ENCODE measurements around the gene ZNF699. TPM values are rescaled to one million over a fixed set of nuclear protein-coding genes. Genes with fewer than 3 reads are reported as not detected.

ZNF699 gene
- polyA plus RNA-seq, 1 of the 3 experiments (the other 2 are of a cell fraction) = 0.97 TPM

DNA sequence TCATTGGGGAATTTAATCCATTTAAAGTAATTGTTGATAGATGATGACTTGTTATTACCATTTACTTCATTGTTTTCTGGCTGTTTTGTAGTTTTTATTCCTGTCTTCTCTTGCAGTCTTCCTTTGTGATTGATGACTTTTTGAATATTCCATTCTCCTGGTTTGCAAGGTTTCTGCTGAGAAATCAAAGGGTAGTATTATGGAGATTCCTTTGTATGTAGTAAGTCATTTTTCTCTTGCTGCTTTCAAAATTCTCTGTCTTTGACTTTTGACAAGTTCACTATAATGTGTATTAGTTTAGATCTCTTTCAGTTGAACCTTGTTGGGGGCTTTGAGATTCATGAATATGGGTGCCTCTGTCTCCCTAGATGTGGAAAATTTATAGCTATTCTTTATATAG lies 20.4 kb upstream of the ZNF699 start:
- POLR2A ChIA-PET = no interaction called here
- peaks cover 53% of the 10 kb centered on the region for H3K9me3 ChIP-seq

DNA sequence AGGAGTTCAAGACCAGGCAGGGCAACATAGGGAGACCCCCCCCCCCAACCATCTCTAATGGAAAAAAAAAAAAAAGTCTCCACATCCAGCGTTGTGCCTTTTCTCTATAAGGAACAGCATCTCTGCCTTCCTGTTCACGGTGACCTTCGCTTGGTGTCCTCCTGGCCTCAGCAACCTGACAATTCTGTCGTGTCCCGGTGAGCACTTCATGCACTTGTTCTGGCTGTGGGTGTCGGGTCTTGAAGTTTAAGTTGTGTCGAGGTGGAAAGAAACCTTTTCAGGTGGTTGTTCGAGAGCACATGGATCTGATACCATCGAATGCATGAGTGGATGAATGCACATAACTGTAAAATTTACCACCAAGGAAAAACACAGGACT lies 14.9 kb upstream of the ZNF699 start:
- peak overlapping the region; percentile 71 to 80 for H3K4me3 ChIP-seq (ENCODE audit: low read depth in 2 of 2, low read length in 1 of 2)
- 72% methylated on average over 9 of the region's 9 CpGs for WGBS (ENCODE audit: low lambda C conversion rate)
- H3F3A ChIP-seq (replicated peaks; ENCODE audit: insufficient read depth) = peaks cover 16% of the 10 kb centered on the region
- TF ChIP-seq FOXJ3 (CRISPR knock-in tag; IDR thresholded peaks at IDR 0.05) (no peak), USF1 (IDR thresholded peaks at IDR 0.05; ENCODE audit: borderline replicate concordance, low read depth) (no peak), FOXM1 (IDR thresholded peaks at IDR 0.05; ENCODE audit: low read depth) (no peak), NRF1 (IDR thresholded peaks at IDR 0.05; ENCODE audit: low read depth, low read length) (no peak), GABPA (IDR thresholded peaks at IDR 0.05; ENCODE audit: low read depth) (no peak), CHD2 (IDR thresholded peaks at IDR 0.05; ENCODE audit: low read length, partially characterized antibody) (no peak)
- peak overlapping the region; percentile 76 for H3K9ac ChIP-seq
- ChIA-PET POLR2A (no interaction called here), CTCF (interaction anchor here (1.2 kb wide), 1 partner anchor 15 kb away, joined by 6 read pairs; the partner anchor contains the start of gene ZNF699)
- peaks cover 0 to 4% of the 10 kb centered on the region in 2 experiments; a peak in 1 of 4 replicates for H3K4me1 ChIP-seq (ENCODE audit: control insufficient read depth in 1 of 2, insufficient read depth in 2 of 2, low read depth in 1 of 2, low read length in 1 of 2)
- H2AFZ ChIP-seq (ENCODE audit: low read depth) = peak overlapping the region; percentile 97
- H3K4me2 ChIP-seq = peak overlapping the region; percentile 72
- no peaks in the 10 kb centered on the region for H4K20me1 ChIP-seq (ENCODE audit: insufficient read depth)
- peak; percentile 7 for DNase-seq
- H3K27me3 ChIP-seq (ENCODE audit: insufficient read depth) = no peaks in the 10 kb centered on the region
- peaks cover 3 to 46% of the 10 kb centered on the region in 2 experiments for H3K36me3 ChIP-seq (replicated peaks in 1 of 2; ENCODE audit: control insufficient read depth in 1 of 2, insufficient read depth in 2 of 2, low read length in 1 of 2)
- peaks cover 22% of the 10 kb centered on the region for H3K9me3 ChIP-seq
- no peaks in the 10 kb centered on the region for H3K9me2 ChIP-seq
- peaks cover 35% of the 10 kb centered on the region for H3K79me2 ChIP-seq (ENCODE audit: insufficient read depth)
- peak overlapping the region; percentile 71 to 84 for H3K27ac ChIP-seq (ENCODE audit: low read depth in 2 of 2, low read length in 1 of 2)

More for the DNA sequence above, 20.4 kb upstream of the ZNF699 start:
- no peak overlapping the region for H3K4me2 ChIP-seq
- DNase-seq = no peak
- no peak overlapping the region for H3K4me3 ChIP-seq (ENCODE audit: low read depth in 2 of 2, low read length in 1 of 2)
- H4K20me1 ChIP-seq (ENCODE audit: insufficient read depth) = no peaks in the 10 kb centered on the region
- TF ChIP-seq, protein P1, sequence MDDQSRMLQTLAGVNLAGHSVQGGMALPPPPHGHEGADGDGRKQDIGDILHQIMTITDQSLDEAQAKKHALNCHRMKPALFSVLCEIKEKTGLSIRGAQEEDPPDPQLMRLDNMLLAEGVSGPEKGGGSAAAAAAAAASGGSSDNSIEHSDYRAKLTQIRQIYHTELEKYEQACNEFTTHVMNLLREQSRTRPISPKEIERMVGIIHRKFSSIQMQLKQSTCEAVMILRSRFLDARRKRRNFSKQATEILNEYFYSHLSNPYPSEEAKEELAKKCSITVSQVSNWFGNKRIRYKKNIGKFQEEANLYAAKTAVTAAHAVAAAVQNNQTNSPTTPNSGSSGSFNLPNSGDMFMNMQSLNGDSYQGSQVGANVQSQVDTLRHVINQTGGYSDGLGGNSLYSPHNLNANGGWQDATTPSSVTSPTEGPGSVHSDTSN (IDR thresholded peaks at IDR 0.05) = no peak
- no peak for TF ChIP-seq POLR2AphosphoS5 (IDR thresholded peaks at IDR 0.05; ENCODE audit: low read depth, low read length)
- peaks cover 71% of the 10 kb centered on the region for H3K79me2 ChIP-seq (ENCODE audit: insufficient read depth)
- no peaks in the 10 kb centered on the region for H3K9me2 ChIP-seq
- no peak overlapping the region for H3K9ac ChIP-seq
- H3F3A ChIP-seq (replicated peaks; ENCODE audit: insufficient read depth) = no peaks in the 10 kb centered on the region
- no peaks in the 10 kb centered on the region for H3K4me1 ChIP-seq (ENCODE audit: control insufficient read depth in 1 of 2, insufficient read depth in 2 of 2, low read depth in 1 of 2, low read length in 1 of 2)
- H3K27ac ChIP-seq (ENCODE audit: low read depth in 2 of 2, low read length in 1 of 2) = no peak overlapping the region
- H2AFZ ChIP-seq (ENCODE audit: low read depth) = no peak overlapping the region
- H3K36me3 ChIP-seq (replicated peaks in 1 of 2; ENCODE audit: control insufficient read depth in 1 of 2, insufficient read depth in 2 of 2, low read length in 1 of 2) = peaks cover 26 to 83% of the 10 kb centered on the region in 2 experiments
- H3K27me3 ChIP-seq (ENCODE audit: insufficient read depth) = no peaks in the 10 kb centered on the region
- CTCF ChIA-PET = no interaction called here

- ChIA-PET CTCF (interaction anchor here (0.6 to 1.2 kb wide), 5 partner anchors 9 to 19 kb away, joined by 3 to 6 read pairs (median 3); partner anchors contain the start of gene ZNF699), POLR2A (interaction anchor here (0.7 to 0.9 kb wide), 2 partner anchors 15 to 50 kb away, joined by 3 to 5 read pairs; partner anchors contain the start of gene ZNF699)
- no peaks in the 10 kb centered on the region for H3K9me2 ChIP-seq
- H4K20me1 ChIP-seq (ENCODE audit: insufficient read depth) = no peaks in the 10 kb centered on the region
- peak within 1 kb of the TSS; percentile 72 for H3K4me2 ChIP-seq
- H2AFZ ChIP-seq (ENCODE audit: low read depth) = peak within 1 kb of the TSS; percentile 97
- peaks cover 3 to 41% of the 10 kb centered on the region in 2 experiments for H3K36me3 ChIP-seq (replicated peaks in 1 of 2; ENCODE audit: control insufficient read depth in 1 of 2, insufficient read depth in 2 of 2, low read length in 1 of 2)
- 0% methylated on average over 7 of the region's 48 CpGs for WGBS (ENCODE audit: low lambda C conversion rate)
- peaks cover 16% of the 10 kb centered on the region for H3F3A ChIP-seq (replicated peaks; ENCODE audit: insufficient read depth)
- DNase-seq = peak; percentile 99
- peak within 1 kb of the TSS; percentile 76 for H3K9ac ChIP-seq
- peak within 1 kb of the TSS; percentile 71 to 89 for H3K27ac ChIP-seq (ENCODE audit: low read depth in 2 of 2, low read length in 1 of 2)
- peak within 1 kb of the TSS; percentile 71 to 80 for H3K4me3 ChIP-seq (ENCODE audit: low read depth in 2 of 2, low read length in 1 of 2)
- H3K79me2 ChIP-seq (ENCODE audit: insufficient read depth) = peaks cover 30% of the 10 kb centered on the region
- H3K27me3 ChIP-seq (ENCODE audit: insufficient read depth) = no peaks in the 10 kb centered on the region
- H3K9me3 ChIP-seq = peaks cover 17% of the 10 kb centered on the region
- H3K4me1 ChIP-seq (ENCODE audit: control insufficient read depth in 1 of 2, insufficient read depth in 2 of 2, low read depth in 1 of 2, low read length in 1 of 2) = peaks cover 0 to 4% of the 10 kb centered on the region in 2 experiments; a peak in 1 of 4 replicates
- peak; percentile 93 for TF ChIP-seq NRF1 (IDR thresholded peaks at IDR 0.05; ENCODE audit: low read depth, low read length)
- TF ChIP-seq, protein P2, sequence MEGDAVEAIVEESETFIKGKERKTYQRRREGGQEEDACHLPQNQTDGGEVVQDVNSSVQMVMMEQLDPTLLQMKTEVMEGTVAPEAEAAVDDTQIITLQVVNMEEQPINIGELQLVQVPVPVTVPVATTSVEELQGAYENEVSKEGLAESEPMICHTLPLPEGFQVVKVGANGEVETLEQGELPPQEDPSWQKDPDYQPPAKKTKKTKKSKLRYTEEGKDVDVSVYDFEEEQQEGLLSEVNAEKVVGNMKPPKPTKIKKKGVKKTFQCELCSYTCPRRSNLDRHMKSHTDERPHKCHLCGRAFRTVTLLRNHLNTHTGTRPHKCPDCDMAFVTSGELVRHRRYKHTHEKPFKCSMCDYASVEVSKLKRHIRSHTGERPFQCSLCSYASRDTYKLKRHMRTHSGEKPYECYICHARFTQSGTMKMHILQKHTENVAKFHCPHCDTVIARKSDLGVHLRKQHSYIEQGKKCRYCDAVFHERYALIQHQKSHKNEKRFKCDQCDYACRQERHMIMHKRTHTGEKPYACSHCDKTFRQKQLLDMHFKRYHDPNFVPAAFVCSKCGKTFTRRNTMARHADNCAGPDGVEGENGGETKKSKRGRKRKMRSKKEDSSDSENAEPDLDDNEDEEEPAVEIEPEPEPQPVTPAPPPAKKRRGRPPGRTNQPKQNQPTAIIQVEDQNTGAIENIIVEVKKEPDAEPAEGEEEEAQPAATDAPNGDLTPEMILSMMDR (IDR thresholded peaks at IDR 0.05) = peak; percentile 54
- no peak; the same call in 1 of the 2 replicates for TF ChIP-seq SIN3A (IDR thresholded peaks at IDR 0.05; ENCODE audit: borderline replicate concordance, low read depth, low read length)
- no peak for TF ChIP-seq SMC3 (IDR thresholded peaks at IDR 0.05; ENCODE audit: low read depth, low read length)
- TF ChIP-seq, protein P3, sequence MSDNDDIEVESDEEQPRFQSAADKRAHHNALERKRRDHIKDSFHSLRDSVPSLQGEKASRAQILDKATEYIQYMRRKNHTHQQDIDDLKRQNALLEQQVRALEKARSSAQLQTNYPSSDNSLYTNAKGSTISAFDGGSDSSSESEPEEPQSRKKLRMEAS (IDR thresholded peaks at IDR 0.05; ENCODE audit: low read depth) = peak; percentile 26; the same call in 1 of the 2 replicates
- no peak for TF ChIP-seq GABPA (IDR thresholded peaks at IDR 0.05; ENCODE audit: low read depth)
- TF ChIP-seq TAF1 (IDR thresholded peaks at IDR 0.05; ENCODE audit: borderline replicate concordance, low read depth, low read length) = peak; percentile 55; the same call in 1 of the 2 replicates
- TF ChIP-seq FOSL2 (IDR thresholded peaks at IDR 0.05; ENCODE audit: borderline replicate concordance, low read depth) = no peak
- TF ChIP-seq ELF1 (IDR thresholded peaks at IDR 0.05) = no peak
- no peak for TF ChIP-seq JUND (IDR thresholded peaks at IDR 0.05)
- no peak for TF ChIP-seq USF2 (IDR thresholded peaks at IDR 0.05; ENCODE audit: borderline replicate concordance, low read depth, low read length)
These were observed 14.4 kb upstream of the ZNF699 start, which contains the start of gene ZNF559 for GRCh38 chr19:9323919-9324583. TSS of gene ZNF559 (plus strand) at chr19:9324179. CDS start at chr19:9338550, 14,371 bp downstream.
